ENCODE results near the gene SLC26A1.

SLC26A1 gene

GRCh38 chr4:1039493-1040343 is 46.5 kb upstream of the SLC26A1 start:
- Mint-ChIP-seq H3K36me3 (ENCODE audit: low read depth) (no peaks in the 10 kb centered on the region), H3K27ac (peak overlapping the region; percentile 56 to 94 (median 93)), H3K4me3 (peak overlapping the region in 1 of 3 experiments; percentile 27), H3K4me1 (peaks cover 33% of the 10 kb centered on the region), H3K9me3 (no peaks in the 10 kb centered on the region), H3K27me3 (ENCODE audit: low read depth) (peaks cover 16% of the 10 kb centered on the region)
- TF ChIP-seq, protein P1, sequence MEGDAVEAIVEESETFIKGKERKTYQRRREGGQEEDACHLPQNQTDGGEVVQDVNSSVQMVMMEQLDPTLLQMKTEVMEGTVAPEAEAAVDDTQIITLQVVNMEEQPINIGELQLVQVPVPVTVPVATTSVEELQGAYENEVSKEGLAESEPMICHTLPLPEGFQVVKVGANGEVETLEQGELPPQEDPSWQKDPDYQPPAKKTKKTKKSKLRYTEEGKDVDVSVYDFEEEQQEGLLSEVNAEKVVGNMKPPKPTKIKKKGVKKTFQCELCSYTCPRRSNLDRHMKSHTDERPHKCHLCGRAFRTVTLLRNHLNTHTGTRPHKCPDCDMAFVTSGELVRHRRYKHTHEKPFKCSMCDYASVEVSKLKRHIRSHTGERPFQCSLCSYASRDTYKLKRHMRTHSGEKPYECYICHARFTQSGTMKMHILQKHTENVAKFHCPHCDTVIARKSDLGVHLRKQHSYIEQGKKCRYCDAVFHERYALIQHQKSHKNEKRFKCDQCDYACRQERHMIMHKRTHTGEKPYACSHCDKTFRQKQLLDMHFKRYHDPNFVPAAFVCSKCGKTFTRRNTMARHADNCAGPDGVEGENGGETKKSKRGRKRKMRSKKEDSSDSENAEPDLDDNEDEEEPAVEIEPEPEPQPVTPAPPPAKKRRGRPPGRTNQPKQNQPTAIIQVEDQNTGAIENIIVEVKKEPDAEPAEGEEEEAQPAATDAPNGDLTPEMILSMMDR (IDR thresholded peaks at IDR 0.05; ENCODE audit: unreplicated experiment in 3 of 3): no peak

- H3K4me3 Mint-ChIP-seq: peak overlapping the region in 1 of 3 experiments; percentile 23
- no peaks in the 10 kb centered on the region for H3K9me3 Mint-ChIP-seq
- H3K27me3 Mint-ChIP-seq (ENCODE audit: low read depth): peaks cover 13% of the 10 kb centered on the region
- H3K27ac Mint-ChIP-seq: peak overlapping the region; percentile 69 to 94 (median 74)
- H3K4me1 Mint-ChIP-seq: peaks cover 35% of the 10 kb centered on the region
- no peaks in the 10 kb centered on the region for H3K36me3 Mint-ChIP-seq (ENCODE audit: low read depth)
- TF ChIP-seq, protein P1 (IDR thresholded peaks at IDR 0.05; ENCODE audit: unreplicated experiment in 3 of 3): no peak
These were observed 45.8 kb upstream of the SLC26A1 start for GRCh38 chr4:1038948-1039492.

- TF ChIP-seq, protein P1 (IDR thresholded peaks at IDR 0.05; ENCODE audit: unreplicated experiment in 3 of 3): no peak
- Mint-ChIP-seq H3K36me3 (ENCODE audit: low read depth) (no peaks in the 10 kb centered on the region), H3K27me3 (ENCODE audit: low read depth) (peaks cover 4% of the 10 kb centered on the region), H3K27ac (no peak overlapping the region), H3K9me3 (no peaks in the 10 kb centered on the region), H3K4me3 (no peak overlapping the region), H3K4me1 (peaks cover 32% of the 10 kb centered on the region)
These were observed 44.0 kb upstream of the SLC26A1 start for GRCh38 chr4:1036976-1037810.

- no peaks in the 10 kb centered on the region for H3K36me3 Mint-ChIP-seq (ENCODE audit: low read depth)
- no peaks in the 10 kb centered on the region for H3K9me3 Mint-ChIP-seq
- H3K27ac Mint-ChIP-seq: no peak overlapping the region
- TF ChIP-seq, protein P1 (IDR thresholded peaks at IDR 0.05; ENCODE audit: unreplicated experiment in 3 of 3): no peak
- H3K27me3 Mint-ChIP-seq (ENCODE audit: low read depth): no peaks in the 10 kb centered on the region
- H3K4me1 Mint-ChIP-seq: peaks cover 23% of the 10 kb centered on the region
- no peak overlapping the region for H3K4me3 Mint-ChIP-seq
These were observed 42.9 kb upstream of the SLC26A1 start for GRCh38 chr4:1036095-1036494.

GRCh38 chr4:1035510-1035909 is 42.3 kb upstream of the SLC26A1 start:
- Mint-ChIP-seq H3K27me3 (ENCODE audit: low read depth) (no peaks in the 10 kb centered on the region), H3K27ac (no peak overlapping the region), H3K36me3 (ENCODE audit: low read depth) (no peaks in the 10 kb centered on the region), H3K4me3 (no peak overlapping the region), H3K9me3 (no peaks in the 10 kb centered on the region), H3K4me1 (peaks cover 22% of the 10 kb centered on the region)
- TF ChIP-seq, protein P1 (IDR thresholded peaks at IDR 0.05; ENCODE audit: unreplicated experiment in 3 of 3): no peak

All from nephron (organoid).